Measurements from ENCODE around the gene GATB.

DNA sequence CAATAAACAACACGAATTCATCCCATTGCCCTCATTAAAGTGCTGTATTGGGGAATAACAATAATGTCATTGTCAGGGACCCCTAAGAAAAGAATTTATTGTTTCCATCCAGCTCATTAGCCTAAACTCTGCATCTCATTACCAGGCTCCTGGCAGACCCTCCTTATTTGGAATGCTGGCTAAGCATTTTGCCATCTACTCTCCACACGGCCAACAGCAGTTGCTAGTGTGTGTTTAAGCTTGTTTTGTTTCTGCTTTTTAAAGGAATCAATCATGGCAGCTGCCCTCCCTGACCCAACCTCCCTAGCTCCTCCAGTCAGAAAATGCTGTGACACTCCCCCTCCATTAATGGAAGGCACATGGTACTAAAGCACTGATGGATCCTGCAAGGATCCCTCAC lies 43.5 kb downstream of the GATB start:
- TF ChIP-seq, protein P1, sequence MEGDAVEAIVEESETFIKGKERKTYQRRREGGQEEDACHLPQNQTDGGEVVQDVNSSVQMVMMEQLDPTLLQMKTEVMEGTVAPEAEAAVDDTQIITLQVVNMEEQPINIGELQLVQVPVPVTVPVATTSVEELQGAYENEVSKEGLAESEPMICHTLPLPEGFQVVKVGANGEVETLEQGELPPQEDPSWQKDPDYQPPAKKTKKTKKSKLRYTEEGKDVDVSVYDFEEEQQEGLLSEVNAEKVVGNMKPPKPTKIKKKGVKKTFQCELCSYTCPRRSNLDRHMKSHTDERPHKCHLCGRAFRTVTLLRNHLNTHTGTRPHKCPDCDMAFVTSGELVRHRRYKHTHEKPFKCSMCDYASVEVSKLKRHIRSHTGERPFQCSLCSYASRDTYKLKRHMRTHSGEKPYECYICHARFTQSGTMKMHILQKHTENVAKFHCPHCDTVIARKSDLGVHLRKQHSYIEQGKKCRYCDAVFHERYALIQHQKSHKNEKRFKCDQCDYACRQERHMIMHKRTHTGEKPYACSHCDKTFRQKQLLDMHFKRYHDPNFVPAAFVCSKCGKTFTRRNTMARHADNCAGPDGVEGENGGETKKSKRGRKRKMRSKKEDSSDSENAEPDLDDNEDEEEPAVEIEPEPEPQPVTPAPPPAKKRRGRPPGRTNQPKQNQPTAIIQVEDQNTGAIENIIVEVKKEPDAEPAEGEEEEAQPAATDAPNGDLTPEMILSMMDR (IDR thresholded peaks at IDR 0.05 in 2 of 3, conservative IDR thresholded peaks at IDR 0.05 in 1 of 3; ENCODE audit: control insufficient read depth in 2 of 3, extremely low read depth in 1 of 3, insufficient read depth in 1 of 3, low read depth in 3 of 3, low read length in 3 of 3) = no peak
- TF ChIP-seq SMC3 (IDR thresholded peaks at IDR 0.05; ENCODE audit: borderline replicate concordance, low read length) (no peak), BHLHE40 (IDR thresholded peaks at IDR 0.05; ENCODE audit: borderline replicate concordance in 1 of 2, low read depth in 2 of 2, low read length in 1 of 2) (no peak), RAD21 (IDR thresholded peaks at IDR 0.05; ENCODE audit: insufficient read depth, low read depth, low read length) (no peak), MTA2 (IDR thresholded peaks at IDR 0.05; ENCODE audit: low read depth) (no peak), NR2C2 (IDR thresholded peaks at IDR 0.05; ENCODE audit: borderline replicate concordance, control insufficient read depth, insufficient read length, low read depth) (no peak), NFIC (IDR thresholded peaks at IDR 0.05; ENCODE audit: low read depth, low read length) (no peak), PAX8 (IDR thresholded peaks at IDR 0.05) (no peak)
- TF ChIP-seq, protein P2, sequence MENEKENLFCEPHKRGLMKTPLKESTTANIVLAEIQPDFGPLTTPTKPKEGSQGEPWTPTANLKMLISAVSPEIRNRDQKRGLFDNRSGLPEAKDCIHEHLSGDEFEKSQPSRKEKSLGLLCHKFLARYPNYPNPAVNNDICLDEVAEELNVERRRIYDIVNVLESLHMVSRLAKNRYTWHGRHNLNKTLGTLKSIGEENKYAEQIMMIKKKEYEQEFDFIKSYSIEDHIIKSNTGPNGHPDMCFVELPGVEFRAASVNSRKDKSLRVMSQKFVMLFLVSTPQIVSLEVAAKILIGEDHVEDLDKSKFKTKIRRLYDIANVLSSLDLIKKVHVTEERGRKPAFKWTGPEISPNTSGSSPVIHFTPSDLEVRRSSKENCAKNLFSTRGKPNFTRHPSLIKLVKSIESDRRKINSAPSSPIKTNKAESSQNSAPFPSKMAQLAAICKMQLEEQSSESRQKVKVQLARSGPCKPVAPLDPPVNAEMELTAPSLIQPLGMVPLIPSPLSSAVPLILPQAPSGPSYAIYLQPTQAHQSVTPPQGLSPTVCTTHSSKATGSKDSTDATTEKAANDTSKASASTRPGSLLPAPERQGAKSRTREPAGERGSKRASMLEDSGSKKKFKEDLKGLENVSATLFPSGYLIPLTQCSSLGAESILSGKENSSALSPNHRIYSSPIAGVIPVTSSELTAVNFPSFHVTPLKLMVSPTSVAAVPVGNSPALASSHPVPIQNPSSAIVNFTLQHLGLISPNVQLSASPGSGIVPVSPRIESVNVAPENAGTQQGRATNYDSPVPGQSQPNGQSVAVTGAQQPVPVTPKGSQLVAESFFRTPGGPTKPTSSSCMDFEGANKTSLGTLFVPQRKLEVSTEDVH (IDR thresholded peaks at IDR 0.05; ENCODE audit: low read depth, partially characterized antibody) = no peak

All from GM12878 (cell line).